Effector memory CD8-positive, alpha-beta T cell (primary cell): ENCODE results near the gene NRBF2.

ENCODE experiments used
- ATAC-seq: fragments of 150-1000 bp; cut with Tn5 transposase; replicated peaks from 2 replicates; pipeline ENCODE4 v1.10.0; 2021; ENCODE audit warnings: mild to moderate bottlenecking, moderate library complexity
- DNase-seq, 3 experiments: peaks; one replicate each; pipeline ENCODE4 v3.0.0; 2021
- H3K27ac Mint-ChIP-seq, 2 donors: one replicate each; pipeline ENCODE4 v1.8.0; 2022; ENCODE audit warnings: mild to moderate bottlenecking in 2 of 2, mixed read lengths in 2 of 2, moderate library complexity in 2 of 2
- H3K27me3 Mint-ChIP-seq, 2 donors: one replicate each; pipeline ENCODE4 v1.8.0; 2022; ENCODE audit warnings: mixed read lengths in 2 of 2
- H3K36me3 Mint-ChIP-seq: one replicate; pipeline ENCODE4 v1.8.0; 2022; ENCODE audit warnings: mild to moderate bottlenecking, moderate library complexity, mixed read lengths; ENCODE audit not compliant: insufficient read depth
- H3K4me1 Mint-ChIP-seq, 2 donors: one replicate each; pipeline ENCODE4 v1.8.0; 2022; ENCODE audit warnings: low read depth in 2 of 2, mixed read lengths in 2 of 2
- H3K4me3 Mint-ChIP-seq, 2 donors: one replicate each; pipeline ENCODE4 v1.8.0; 2022; ENCODE audit warnings: mild to moderate bottlenecking in 2 of 2, mixed read lengths in 2 of 2, moderate library complexity in 2 of 2
- H3K9me3 Mint-ChIP-seq, 2 donors: one replicate each; pipeline ENCODE4 v1.8.0; 2022; ENCODE audit warnings: mixed read lengths in 2 of 2

Gene NRBF2

DNA sequence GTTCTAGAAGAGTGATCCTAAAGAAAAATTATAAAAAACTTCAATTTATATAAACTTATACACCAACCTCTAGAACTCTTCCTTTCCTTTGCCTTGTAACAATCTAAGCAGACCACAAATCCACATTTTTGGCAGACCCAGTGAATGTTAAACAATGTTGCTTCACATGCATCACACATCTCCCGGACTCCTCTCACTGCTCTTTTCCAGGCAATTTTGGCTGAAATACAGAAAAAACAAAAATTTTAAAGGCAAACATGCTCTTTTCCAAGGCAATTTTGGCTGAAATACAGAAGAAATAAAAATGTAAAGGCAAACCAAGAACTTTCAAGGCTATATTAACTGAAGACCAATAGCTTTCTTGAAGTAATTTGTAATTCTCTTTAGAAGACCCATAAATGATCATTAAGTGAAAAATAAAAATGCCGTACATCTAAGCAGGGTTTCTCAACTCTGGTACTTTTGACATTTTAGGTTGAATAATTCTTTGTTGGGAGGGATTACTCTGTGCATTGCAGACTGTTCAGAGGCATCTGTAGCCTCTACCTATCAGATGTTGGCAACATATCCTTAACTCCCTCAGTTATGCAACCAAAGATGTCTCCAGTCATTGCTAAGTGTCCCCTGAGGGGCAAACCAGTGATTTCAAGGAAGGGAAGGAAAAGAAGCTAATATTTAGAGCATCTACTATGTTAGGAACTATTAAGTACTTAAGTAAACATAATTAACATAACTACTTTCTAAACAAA lies 64.4 kb downstream of the NRBF2 start:
- Mint-ChIP-seq H3K36me3 (peaks cover 73% of the 10 kb centered on the region), H3K27me3 (no peaks in the 10 kb centered on the region), H3K4me1 (no peaks in the 10 kb centered on the region), H3K27ac (peak overlapping the region in 1 of 2 donors; percentile 12), H3K9me3 (no peaks in the 10 kb centered on the region), H3K4me3 (no peak overlapping the region)
- ATAC-seq, result no peak
- DNase-seq, result no peak

DNA sequence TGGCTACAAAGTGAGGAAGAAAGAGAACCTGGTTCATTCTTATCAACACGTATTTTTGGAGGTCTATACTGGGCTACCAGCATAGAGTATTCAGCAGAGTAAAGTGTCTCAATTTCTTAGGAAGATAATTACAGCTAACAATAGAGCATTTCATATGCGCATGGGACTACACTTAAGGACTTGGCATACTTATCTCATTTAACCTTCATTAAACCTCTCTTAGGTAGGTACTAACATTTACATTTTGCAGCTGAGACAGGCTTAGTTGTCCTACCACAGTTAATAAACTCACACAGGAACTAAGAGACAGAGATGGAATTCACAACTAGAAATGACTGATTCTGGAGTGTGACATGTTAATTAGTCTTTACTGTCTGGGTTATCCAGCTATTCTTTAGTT lies 66.6 kb downstream of the NRBF2 start:
- DNase-seq (no peak), ATAC-seq (no peak)
- no peak overlapping the region for H3K27ac Mint-ChIP-seq

DNA sequence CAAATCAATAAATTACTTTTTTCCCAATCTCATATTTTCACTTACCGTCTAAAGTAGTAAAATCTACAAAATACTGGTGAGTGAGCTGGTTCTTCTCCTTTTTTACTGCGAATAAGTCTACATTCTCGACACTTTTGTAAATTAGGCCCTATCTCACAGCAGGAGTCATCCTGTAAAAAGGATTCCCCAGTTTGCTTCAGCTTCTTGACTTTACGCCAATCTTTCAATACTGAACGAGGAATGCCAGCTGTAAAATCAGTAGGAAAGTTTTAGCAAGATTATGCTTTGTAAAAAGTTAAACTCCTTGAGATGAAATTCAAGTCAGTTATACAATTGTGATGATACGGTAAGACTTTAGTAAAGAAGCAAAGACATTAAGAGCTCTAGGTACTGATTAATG lies 67.3 kb downstream of the NRBF2 start:
- H3K9me3 Mint-ChIP-seq, result no peaks in the 10 kb centered on the region
- no peak overlapping the region for H3K4me3 Mint-ChIP-seq
- peaks cover 12 to 15% of the 10 kb centered on the region in 2 donors for H3K4me1 Mint-ChIP-seq
- H3K27ac Mint-ChIP-seq, result no peak overlapping the region
- H3K36me3 Mint-ChIP-seq, result peaks cover 50% of the 10 kb centered on the region
- DNase-seq (no peak), ATAC-seq (no peak)
- no peaks in the 10 kb centered on the region for H3K27me3 Mint-ChIP-seq

More for the DNA sequence above, 66.6 kb downstream of the NRBF2 start:
- Mint-ChIP-seq H3K9me3 (no peaks in the 10 kb centered on the region), H3K4me3 (no peak overlapping the region), H3K4me1 (peaks cover 5 to 8% of the 10 kb centered on the region in 2 donors), H3K36me3 (peaks cover 53% of the 10 kb centered on the region), H3K27me3 (no peaks in the 10 kb centered on the region)

DNA sequence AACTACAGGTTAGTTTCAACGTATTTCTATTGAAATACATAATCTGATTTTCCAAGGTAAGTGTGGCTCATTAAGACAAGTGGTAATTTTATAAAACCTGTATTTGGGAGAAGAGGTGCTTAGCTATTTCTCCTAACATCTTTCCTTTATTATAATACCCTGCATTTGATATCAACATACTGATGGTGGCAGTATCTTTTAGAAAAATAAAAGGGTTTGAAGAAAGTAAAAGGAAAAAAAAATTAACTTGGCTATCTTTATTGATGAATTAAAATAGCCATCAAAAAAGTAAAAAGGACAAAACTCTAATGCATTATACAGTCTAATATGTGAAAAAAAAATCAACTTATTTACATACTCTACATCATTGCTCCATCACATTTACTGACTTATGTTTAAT lies 68.0 kb downstream of the NRBF2 start:
- no peak for DNase-seq
- ATAC-seq, result no peak
- H3K4me3 Mint-ChIP-seq, result no peak overlapping the region
- no peaks in the 10 kb centered on the region for H3K27me3 Mint-ChIP-seq
- H3K27ac Mint-ChIP-seq, result peak overlapping the region in 1 of 2 donors; percentile 62
- H3K9me3 Mint-ChIP-seq, result no peaks in the 10 kb centered on the region
- peaks cover 45% of the 10 kb centered on the region for H3K36me3 Mint-ChIP-seq
- peaks cover 12 to 20% of the 10 kb centered on the region in 2 donors for H3K4me1 Mint-ChIP-seq
